ENCODE data around the gene TSSC4. TPM values are rescaled to one million over a fixed set of nuclear protein-coding genes. Genes with fewer than 3 reads are reported as not detected.

TSSC4 gene
- total RNA-seq, 1 donor from 2014 or later = 31.4 TPM

DNA sequence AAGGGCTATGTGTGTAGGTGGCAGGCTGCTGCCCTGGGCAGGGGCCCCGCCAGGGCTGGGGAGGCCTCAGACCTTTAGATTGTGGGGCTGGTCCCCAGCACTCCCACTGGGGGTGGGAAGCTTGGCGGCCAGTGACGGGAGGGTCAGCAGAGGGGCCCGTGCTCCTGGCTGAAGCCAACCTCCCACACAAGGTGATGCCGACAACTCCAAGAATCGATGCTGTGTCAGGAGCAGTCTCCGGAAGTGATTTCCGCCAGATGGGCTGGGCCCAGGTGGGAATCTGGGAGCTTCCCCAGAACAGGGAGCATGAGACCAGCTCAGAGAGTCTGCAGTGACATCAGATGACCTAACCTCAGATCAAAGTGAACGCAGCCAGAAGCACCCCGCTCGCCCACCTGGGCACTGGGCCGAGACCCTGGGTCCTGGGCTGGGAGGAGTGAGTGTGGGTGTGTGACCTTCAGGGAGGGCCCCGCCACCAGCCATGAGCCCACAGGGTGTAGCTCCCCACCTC lies 36.0 kb downstream of the TSSC4 start:
- ATAC-seq (no peak), DNase-seq (ENCODE audit: missing footprints) (peak; percentile 25)
- intact Hi-C loops (cut with DNase I) = no loop called here

DNA sequence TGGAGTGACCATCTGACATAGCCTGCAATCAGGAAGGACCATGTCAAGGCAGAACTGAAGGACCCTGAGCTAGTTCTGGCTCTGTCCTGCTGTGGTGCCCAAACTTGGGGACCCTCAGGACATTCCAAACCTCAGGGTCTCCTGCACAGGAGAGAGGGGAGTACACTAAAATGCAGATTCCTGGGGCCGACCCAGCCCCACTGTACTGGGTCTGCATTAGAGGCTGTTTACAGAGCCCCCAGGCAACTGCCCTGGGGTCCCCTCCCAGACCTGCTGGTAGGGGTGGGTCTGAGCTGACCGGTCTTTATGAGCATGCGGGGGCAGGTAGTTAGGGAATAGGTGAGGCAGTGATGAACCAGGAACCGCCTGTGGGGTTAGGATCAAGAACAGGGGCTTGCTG lies 37.0 kb downstream of the TSSC4 start:
- intact Hi-C loops (cut with DNase I) = no loop called here
- ATAC-seq (no peak), DNase-seq (ENCODE audit: missing footprints) (no peak)

DNA sequence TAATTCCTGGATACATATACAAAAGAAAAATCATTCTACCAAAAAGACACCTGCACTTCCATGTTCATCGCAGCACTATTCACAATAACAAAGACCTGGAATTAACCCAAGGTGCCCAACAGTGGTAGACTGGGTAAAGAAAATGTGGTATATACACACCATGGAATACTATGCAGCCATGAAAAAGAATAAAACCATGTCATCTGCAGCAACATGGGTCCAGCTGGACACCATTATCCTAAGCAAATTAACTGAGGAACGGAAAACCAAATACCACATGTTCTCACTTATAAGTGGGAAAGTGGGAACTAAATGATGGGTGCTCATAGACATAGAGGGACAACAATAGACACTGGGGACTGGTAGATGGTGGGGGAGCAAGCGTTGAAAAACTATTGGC lies 39.3 kb downstream of the TSSC4 start:
- DNase-seq (ENCODE audit: missing footprints) (no peak), ATAC-seq (no peak)
- intact Hi-C loops (cut with DNase I) = loop anchor here (5.0 kb wide), 1 partner anchor 77 kb away; no protein-coding TSS in a partner anchor

DNA sequence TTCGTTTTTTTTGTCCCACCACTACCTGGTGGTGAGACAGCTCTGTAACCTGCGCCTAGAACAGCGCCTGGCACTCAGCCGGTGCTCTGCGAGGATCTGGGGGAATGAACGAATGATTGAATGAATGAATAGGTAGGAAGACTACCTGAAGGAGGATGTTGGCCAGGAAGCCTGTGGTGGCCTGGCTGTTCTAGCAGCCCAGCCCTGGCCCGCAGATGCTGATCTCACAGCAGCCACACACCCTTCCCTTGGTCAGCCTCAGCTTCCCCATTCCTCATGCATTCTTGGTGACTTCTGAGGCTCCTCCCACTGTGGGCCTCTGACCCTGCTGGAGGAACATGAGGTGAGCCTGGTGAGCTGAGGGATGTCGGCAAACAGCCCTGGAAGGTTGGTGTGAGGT lies 40.1 kb downstream of the TSSC4 start:
- no peak for DNase-seq (ENCODE audit: missing footprints)
- ATAC-seq = no peak
- intact Hi-C loops (cut with DNase I) = loop anchor here (5.0 kb wide), 1 partner anchor 77 kb away; no protein-coding TSS in a partner anchor

DNA sequence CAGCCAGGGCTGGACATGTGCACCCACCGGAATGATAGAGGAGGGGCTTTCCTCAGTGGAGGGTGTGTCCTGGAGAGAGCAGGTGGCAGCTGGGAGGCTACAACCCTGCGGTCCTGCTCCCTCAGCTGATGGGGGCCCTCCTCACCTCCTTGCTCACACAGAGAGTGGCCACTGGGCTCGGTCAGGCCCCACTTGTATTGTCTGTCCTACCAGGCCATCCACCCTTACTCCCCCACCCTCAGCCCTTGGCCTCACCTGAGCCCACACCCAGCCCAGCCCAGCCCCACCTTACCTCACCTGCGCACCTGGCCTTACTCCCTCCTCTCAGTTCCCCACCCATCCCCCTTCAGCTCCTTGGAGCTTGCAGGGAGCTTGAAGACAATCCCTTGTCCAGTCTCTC lies 40.6 kb downstream of the TSSC4 start:
- no peak for ATAC-seq
- intact Hi-C loops (cut with DNase I) = loop anchor here (5.0 kb wide), 1 partner anchor 76 kb away; no protein-coding TSS in a partner anchor
- DNase-seq (ENCODE audit: missing footprints) = peak; percentile 63

DNA sequence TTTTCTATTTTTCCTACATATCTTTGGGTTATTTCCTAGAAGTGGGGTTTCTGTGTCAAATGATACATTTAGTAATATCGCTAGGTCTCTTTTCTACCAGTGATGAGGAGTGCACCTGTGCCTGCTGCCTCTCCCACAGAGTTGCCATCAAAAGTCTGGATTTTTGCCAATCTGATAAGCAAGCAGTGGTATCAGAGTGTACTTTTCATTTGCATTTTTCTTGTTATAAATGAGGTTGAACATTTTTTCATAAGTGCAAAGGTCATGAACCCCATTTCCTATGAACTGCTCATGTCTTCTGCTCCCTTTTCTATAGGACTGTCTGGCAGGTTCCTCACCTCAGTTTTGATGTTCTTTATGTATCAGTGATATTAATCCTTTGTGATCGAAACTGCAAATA lies 42.0 kb downstream of the TSSC4 start:
- intact Hi-C loops (cut with DNase I) = loop anchor here (5.0 kb wide), 1 partner anchor 75 kb away; no protein-coding TSS in a partner anchor
- DNase-seq (ENCODE audit: missing footprints) (no peak), ATAC-seq (no peak)

DNA sequence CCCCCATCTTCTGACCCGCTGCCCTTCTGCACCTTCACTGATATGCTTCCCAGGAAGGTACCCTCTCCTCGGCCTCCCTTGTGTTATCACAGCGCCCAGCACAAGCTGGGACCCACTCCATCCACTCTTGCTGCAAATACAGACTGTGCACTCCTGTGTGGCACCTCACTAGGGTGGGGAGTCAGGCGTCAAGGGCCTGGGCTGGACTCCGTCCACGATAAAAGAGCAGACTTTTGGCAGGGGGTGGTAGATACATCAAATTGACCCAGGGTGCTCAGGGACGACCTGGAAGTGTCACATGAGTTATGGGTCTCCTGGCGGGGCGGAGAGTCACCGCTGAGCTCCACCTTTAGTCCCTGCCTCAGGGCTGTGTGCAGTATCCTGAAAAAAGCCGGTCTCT lies 42.9 kb downstream of the TSSC4 start:
- DNase-seq (ENCODE audit: missing footprints) (no peak), ATAC-seq (no peak)
- intact Hi-C loops (cut with DNase I) = loop anchor here (5.0 kb wide), 1 partner anchor 74 kb away; no protein-coding TSS in a partner anchor

DNA sequence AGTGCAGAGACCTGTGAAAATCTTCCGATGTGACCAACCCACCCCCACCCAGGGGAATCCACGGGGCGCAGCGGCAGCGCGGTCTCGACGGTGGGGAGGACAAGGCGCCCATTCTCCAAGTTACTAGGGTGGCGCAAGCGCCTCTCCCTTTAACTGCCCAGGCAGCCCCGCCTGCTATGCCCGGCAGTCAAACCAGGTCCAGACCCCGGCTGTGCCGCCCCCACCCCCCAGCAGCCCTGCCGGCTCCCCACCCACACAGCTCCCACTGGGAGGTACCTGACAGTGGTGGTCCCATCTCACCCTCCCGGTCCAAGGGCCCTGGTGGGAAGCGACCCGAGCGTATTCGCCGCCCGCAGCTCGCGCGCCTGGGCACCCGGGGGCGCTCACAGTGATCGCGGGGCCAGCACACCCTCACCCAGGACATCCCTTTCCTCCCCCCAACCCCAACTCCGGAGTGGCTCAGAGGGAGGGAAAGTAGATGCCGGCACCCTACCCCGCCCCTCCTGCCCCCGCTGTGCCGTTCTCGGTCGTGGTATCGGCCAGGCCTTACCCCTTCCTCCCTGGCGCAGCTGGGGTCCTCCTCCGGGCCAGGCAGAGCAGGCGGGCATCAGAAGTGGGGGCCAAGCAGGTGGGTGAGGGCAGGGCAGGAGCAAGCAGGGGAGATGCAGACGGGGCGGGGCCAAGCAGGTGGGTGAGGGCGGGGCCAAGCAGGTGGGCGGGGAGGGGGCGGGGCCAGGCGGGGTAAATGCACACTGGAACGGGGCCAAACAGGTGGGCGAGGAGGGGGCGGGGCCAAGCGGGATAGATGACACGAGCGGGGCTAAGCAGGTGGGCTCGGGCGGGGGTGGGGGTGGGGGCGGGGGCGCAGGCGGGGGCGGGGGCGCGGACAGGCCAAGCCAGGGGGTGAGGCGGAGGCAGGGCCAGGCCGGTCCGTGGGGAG lies 43.6 kb downstream of the TSSC4 start, which contains the start of gene TRPM5:
TSS of gene TRPM5 (minus strand) at position 634 of the 940 bp plus-strand sequence. CDS start 21,478 bp downstream, outside the sequence.
- no peak for ATAC-seq

DNA sequence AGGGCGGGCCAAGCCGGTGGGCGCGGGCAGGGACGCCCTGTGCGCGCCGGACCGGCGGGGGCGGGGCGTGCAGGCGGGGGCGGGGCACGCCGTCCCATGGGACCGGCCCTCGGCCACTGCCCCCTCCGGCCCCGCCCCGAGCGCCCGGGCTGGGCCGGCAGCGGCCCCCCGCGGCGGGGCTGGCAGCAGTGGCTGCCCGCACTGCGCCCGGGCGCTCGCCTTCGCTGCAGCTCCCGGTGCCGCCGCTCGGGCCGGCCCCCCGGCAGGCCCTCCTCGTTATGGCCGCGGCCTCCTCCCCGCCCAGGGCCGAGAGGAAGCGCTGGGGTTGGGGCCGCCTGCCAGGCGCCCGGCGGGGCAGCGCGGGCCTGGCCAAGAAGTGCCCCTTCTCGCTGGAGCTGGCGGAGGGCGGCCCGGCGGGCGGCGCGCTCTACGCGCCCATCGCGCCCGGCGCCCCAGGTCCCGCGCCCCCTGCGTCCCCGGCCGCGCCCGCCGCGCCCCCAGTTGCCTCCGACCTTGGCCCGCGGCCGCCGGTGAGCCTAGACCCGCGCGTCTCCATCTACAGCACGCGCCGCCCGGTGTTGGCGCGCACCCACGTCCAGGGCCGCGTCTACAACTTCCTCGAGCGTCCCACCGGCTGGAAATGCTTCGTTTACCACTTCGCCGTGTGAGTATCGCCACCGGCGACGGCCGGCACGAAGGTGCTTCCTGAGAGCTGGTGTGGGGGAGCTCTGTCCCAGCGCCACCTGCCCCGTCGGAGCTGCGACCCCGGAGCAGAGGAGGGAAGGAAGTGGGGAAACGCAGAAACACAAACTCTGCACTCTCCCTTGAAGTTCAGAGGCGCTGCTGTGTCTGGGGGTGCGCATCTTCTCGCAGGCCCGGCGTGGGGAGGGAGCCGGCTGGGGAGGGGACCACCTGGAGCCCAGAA lies 44.5 kb downstream of the TSSC4 start, which contains the start of gene KCNQ1:
TSS of gene KCNQ1 (plus strand) at position 188 of the 925 bp plus-strand sequence. CDS start at position 279, 91 bp downstream.
- ATAC-seq (peak; percentile 76), DNase-seq (ENCODE audit: missing footprints) (peak; percentile 82)
- intact Hi-C loops (cut with DNase I) = loop anchor here (5.0 kb wide), 2 partner anchors 72 to 82 kb away; no protein-coding TSS in a partner anchor

More for the DNA sequence above, 43.6 kb downstream of the TSSC4 start, which contains the start of gene TRPM5:
- DNase-seq (ENCODE audit: missing footprints) = peak; percentile 72
- intact Hi-C loops (cut with DNase I) = loop anchor here (5.0 kb wide), 1 partner anchor 73 kb away; no protein-coding TSS in a partner anchor

DNA sequence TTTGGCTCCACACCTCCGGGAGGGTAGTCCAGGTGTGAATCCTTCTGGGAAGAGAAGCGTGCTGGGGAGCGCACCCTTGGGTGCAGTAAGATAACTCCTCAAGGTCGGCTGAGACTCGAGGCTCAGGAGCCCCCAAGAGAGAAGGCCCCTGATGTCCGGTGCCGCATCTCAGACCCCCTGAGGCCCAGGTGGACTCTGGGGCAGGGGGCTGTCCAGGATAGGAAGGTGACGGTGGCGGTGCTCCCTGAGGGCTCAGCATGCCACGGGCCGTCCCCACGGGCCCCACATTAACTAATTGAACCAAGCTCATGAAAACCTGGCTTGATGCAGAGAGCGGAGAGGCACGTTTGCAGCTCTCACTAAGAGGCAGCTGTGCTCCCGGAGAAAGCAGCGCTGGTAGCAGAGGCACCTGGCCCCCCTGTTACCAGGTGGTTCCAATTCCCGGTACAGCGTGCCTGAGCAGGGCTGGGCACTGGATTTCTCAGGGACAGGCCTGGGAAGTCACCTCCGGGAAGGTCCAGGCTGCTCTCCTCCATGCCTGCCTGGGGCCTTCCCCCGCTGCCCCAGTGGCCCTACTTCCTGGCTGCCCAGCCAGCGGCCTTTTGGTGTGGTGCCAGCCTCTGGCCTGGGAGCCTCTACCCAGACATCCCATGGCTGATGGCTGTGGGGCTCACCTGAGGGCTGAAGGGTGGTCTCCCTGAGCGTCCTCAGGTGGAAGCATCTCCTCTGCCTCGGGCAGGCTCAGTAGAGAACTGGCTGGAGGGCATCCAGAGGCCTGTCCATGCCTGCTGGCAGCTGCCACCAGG lies 45.4 kb downstream of the TSSC4 start:
- no peak for DNase-seq (ENCODE audit: missing footprints)
- intact Hi-C loops (cut with DNase I) = loop anchor here (5.0 kb wide), 1 partner anchor 81 kb away; no protein-coding TSS in a partner anchor
- peak; percentile 9 for ATAC-seq

DNA sequence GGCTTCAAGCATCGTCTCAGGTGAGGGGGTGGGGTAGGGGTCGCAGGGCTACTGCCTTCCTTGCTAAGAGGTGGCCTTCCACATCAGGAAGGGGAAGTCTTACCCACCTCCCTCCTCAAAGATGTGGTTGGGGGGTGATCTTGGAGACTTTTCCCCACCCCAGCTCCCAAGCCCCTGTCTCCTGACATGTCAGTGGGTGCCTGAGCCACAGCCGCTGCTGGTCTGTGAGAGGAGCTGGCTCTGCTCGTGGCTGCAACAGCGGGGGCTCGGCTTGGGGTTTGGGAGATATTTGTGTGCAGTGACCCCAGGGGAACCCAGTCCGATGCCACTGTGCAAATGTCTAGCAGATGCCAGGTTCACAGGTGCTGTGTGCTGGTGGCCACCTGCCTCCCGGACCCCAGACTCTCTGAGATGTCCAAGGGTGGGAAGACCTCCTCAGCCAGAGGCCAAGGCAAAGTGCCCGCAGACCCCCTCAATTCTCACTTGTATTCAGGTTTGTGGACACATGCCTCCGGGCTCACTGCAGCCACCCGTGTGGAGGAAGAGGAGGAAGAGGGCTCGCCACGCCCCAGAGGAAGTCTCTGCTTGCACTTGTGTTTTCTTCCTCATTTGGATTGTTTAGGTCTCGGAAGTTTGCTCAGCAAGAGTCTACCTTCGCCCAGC lies 46.2 kb downstream of the TSSC4 start:
- intact Hi-C loops (cut with DNase I) = loop anchor here (5.0 kb wide), 1 partner anchor 81 kb away; no protein-coding TSS in a partner anchor
- ATAC-seq = no peak
- peak; percentile 82 for DNase-seq (ENCODE audit: missing footprints)

DNA sequence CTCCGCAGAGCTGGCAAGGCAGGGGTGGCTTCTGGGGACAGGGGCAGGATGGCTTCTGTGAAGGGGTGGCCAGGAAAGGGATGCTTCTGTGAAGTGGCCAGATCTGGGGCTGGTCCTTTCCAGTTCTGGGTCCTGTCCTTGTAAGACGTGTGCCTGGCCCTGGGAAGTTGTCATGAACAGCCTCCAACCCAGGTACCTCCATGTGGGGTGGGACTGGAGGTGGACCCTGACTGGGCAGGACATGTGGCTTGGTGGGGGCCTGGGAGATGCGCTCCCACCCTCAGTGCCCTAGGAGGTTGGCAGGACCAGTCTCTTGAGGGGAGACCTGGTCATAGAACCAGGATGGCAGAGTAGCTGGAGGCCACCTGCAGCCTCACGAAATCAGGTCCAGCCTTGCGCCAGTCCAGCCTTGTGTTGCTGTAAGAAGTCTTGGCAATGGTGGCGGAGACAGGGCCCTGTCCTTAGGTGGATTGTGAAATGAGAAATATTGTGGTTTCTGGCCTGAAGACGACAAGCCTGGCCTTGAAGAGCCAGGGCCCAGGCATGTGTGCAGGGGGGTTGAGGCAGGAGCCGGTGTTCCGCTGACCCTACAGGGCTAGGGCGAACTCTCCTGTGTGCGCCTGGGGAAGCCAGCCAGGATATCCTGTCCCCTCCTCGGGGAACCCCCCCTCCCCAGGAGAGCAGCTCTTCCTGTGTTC lies 46.9 kb downstream of the TSSC4 start:
- intact Hi-C loops (cut with DNase I) = loop anchor here (5.0 kb wide), 1 partner anchor 80 kb away; no protein-coding TSS in a partner anchor
- ATAC-seq (no peak), DNase-seq (ENCODE audit: missing footprints) (no peak)

DNA sequence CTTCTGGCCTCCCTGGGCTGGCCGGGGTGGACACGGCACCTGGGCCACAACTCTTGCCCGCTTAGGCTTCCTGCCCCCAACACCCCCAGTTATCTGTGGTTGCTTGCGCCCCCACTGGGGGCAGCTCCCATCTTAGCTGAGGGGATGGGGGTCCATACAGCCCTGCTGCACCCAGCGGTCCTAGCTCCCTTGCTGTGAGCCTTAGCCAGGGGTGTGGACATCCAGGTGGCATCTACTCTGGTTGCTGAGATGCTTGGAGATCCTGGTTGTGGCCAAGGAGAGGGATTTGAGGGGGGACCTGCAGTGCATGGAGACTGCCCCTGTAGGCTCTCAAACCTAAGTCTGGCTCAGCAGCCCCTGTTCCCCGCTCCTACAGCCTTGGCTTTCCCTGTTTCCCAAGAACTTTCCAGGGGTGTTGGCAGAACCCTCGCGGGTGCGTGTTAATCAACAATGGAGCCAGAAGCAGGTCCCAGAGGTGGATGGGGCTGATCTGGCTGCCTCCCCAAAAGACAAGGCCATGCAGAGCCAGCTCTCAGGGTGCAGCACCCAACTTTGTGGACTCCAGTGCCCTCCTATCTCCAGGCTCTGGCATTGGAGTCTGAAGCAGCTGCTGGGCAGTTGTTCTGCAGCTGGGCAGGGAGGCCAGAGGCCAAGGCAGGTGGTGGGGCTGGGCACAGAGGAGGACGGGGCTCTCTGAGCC lies 47.6 kb downstream of the TSSC4 start:
- DNase-seq (ENCODE audit: missing footprints) = no peak
- intact Hi-C loops (cut with DNase I) = loop anchor here (5.0 kb wide), 1 partner anchor 79 kb away; no protein-coding TSS in a partner anchor
- no peak for ATAC-seq

DNA sequence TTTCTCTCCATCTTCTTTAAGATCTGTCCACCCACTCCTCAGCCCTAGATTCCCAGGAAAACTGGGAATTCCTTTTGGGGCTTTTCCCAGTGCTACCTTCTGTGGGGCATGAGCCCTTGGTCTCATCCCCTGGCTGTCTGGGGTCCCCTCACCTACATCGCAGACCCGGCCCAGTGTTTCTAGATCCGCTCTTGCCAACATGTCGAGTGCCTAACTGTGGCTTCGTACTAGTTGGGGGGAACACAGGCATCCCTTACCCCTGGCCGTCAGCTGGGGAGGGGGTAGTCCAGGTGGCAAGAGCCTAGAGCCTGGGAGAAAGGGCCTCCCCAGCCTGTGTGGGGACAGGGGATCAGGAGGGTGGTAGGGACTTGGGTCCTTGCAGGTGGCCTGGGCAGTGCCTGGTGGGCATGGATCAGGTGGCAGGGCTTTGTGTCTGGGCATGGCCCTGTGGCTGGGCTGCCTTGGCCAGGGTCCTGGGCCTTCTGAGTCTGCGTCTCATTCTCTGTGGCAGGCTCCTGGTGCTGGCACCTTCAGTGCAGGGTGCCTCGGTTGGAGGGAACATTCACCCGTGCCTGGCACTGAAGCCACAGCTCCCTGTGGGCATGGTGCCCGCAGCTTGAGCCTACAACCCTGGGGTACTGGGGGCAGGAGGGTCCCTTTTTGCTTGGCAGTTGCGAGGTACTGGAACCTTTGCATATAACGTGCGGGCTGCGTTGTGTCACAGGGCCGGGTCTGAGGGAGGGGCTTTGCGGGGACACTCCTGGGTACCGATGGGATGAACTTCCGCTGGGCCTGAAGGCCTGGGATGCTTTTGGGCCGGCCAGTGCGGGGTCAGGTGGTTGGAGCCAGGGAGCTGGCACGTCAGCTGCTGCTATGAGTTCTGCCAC lies 48.4 kb downstream of the TSSC4 start:
- no peak for DNase-seq (ENCODE audit: missing footprints)
- intact Hi-C loops (cut with DNase I) = loop anchor here (5.0 kb wide), 1 partner anchor 78 kb away; no protein-coding TSS in a partner anchor
- ATAC-seq = peak; percentile 35

Measured in Right ventricle myocardium inferior (tissue), 1 donor.